Measurements from ENCODE around the gene CEACAM21.

GRCh38 chr19:41616792-41617621, 41.0 kb downstream of the CEACAM21 start:
- TF ChIP-seq CTCF (IDR thresholded peaks at IDR 0.05) (no peak), POLR2A (IDR thresholded peaks at IDR 0.05) (no peak), POLR2AphosphoS5 (IDR thresholded peaks at IDR 0.05) (no peak)

Data from breast epithelium (tissue), 3 donors.